ENCODE measurements around the gene NUFIP1.
"Not testable (repeated sequence)": the region's sequence is repeated elsewhere in the genome, so short reads cannot be mapped to it uniquely, and the experiment has no call there.

NUFIP1 gene

DNA sequence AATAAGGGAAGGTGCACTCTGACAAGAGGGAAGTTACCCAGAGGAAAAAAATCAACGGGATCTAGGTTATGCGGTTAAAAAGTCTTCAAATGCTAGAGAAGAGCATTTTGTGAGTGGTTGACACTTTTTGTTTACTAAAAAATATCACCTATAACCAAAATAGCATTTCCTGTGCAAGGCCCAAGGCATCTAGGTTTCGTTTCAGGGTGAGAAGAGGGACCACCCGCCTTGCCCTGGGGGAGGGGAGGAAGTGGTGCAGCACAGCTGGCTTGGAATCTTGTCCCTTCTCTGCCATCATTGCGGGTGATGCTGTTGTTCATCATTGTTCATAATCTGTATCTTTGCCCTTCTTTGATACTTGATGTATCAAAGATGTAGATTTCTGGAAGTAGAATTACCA lies 80.6 kb downstream of the NUFIP1 start:
- Mint-ChIP-seq H3K36me3 (no peaks in the 10 kb centered on the region), H3K4me3 (no peak overlapping the region), H3K27me3 (no peaks in the 10 kb centered on the region), H3K4me1 (no peaks in the 10 kb centered on the region), H3K9me3 (no peaks in the 10 kb centered on the region), H3K27ac (no peak overlapping the region)

DNA sequence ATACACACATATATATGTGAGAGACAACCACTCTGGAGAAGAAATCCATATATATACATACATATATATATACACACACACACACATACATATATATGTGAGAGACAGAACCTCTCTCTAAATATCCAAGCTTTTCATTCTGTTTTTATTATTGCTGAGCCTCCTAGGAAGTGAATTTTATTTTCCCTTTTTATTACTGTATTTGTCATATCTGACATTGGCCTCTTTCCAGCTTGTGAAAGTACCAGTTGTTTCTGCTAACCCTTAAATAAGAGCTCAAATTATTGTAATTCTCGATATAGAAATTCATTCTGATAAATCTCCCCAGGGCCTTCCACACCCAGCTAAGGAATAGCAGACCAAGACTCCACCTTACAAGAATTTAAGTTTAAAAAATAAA lies 81.0 kb downstream of the NUFIP1 start:
- Mint-ChIP-seq H3K27me3 (no peaks in the 10 kb centered on the region), H3K4me1 (no peaks in the 10 kb centered on the region), H3K36me3 (no peaks in the 10 kb centered on the region), H3K9me3 (no peaks in the 10 kb centered on the region), H3K27ac (no peak overlapping the region), H3K4me3 (no peak overlapping the region)

- H3K9me3 Mint-ChIP-seq = no peaks in the 10 kb centered on the region
- H3K27me3 Mint-ChIP-seq = peaks cover 3% of the 10 kb centered on the region
- H3K4me1 Mint-ChIP-seq = no peaks in the 10 kb centered on the region
- H3K36me3 Mint-ChIP-seq = peaks cover 1% of the 10 kb centered on the region
- H3K27ac Mint-ChIP-seq = no peak overlapping the region
- no peak overlapping the region for H3K4me3 Mint-ChIP-seq
Measured at GRCh38 chr13:44906713-44907112, 82.6 kb downstream of the NUFIP1 start.

GRCh38 chr13:44906230-44906629 lies 83.0 kb downstream of the NUFIP1 start:
- H3K9me3 Mint-ChIP-seq = no peaks in the 10 kb centered on the region
- no peaks in the 10 kb centered on the region for H3K4me1 Mint-ChIP-seq
- peaks cover 1% of the 10 kb centered on the region for H3K36me3 Mint-ChIP-seq
- no peak overlapping the region for H3K4me3 Mint-ChIP-seq
- H3K27ac Mint-ChIP-seq = no peak overlapping the region
- H3K27me3 Mint-ChIP-seq = peaks cover 4% of the 10 kb centered on the region

DNA sequence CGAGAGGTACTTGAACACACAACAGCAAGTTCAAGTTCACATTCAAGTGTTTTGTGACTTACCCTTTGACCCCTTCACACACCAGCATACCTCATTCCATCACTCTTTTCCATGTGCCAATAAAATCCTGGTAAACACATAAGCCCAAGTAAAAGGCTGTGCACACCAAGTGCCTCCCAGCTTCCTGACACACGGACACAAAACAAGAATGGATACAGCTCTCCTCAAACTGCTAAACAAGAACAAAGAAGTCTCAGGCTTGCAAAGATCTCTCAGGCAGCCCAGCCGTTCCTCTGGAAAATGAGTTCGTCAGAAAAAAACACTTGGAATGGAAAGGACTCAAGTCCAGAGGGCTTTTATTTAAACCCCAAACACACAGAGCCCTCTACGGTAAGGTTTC lies 83.7 kb downstream of the NUFIP1 start:
- H3K36me3 Mint-ChIP-seq = peaks cover 1% of the 10 kb centered on the region
- H3K27ac Mint-ChIP-seq = no peak overlapping the region
- H3K27me3 Mint-ChIP-seq = peaks cover 6% of the 10 kb centered on the region
- H3K4me3 Mint-ChIP-seq = no peak overlapping the region
- no peaks in the 10 kb centered on the region for H3K9me3 Mint-ChIP-seq
- no peaks in the 10 kb centered on the region for H3K4me1 Mint-ChIP-seq

DNA sequence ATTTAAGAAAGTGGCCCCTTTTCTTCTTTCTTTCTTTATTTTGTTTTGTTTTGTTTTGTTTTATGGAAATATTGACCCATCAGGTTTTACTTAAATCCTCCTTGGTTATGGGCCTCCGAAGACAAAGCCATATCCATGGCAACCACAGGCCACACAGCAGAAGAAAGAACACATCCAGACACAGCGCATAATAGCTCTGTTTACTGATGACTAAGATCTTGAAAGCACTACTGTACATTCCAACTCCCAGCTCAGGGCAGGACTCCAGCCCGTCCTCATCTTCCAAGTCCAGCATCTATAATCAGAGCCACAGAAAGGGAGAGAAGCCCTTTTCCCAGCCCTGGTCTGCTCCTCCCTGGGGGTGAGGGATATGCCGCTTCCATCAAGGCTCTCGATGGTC lies 84.3 kb downstream of the NUFIP1 start:
- Mint-ChIP-seq H3K27ac (no peak overlapping the region), H3K9me3 (no peaks in the 10 kb centered on the region), H3K4me1 (no peaks in the 10 kb centered on the region), H3K4me3 (no peak overlapping the region), H3K27me3 (peaks cover 6% of the 10 kb centered on the region), H3K36me3 (peaks cover 1% of the 10 kb centered on the region)

DNA sequence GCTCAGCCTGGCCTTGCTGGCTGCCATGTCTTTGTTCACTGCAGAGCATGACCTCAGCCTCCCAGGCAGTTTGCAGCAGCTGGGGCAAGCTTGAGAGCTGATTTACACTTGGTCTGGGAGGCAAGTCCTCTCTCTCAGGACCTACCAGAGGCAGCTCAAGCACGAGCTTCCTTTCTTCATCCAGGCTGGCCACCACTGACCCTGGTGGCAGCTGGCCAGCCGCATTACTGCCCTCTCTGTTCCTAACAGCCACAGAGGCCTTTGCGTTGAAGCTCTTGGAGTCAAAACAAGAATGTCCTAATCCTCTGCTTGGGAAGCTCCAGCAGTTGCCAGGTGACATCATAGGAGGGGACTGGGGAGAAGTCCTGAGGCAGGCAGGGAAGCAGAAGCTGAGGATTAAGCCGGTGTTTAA lies 85.7 kb downstream of the NUFIP1 start:
- no peaks in the 10 kb centered on the region for H3K9me3 Mint-ChIP-seq
- no peaks in the 10 kb centered on the region for H3K4me1 Mint-ChIP-seq
- no peak overlapping the region for H3K27ac Mint-ChIP-seq

DNA sequence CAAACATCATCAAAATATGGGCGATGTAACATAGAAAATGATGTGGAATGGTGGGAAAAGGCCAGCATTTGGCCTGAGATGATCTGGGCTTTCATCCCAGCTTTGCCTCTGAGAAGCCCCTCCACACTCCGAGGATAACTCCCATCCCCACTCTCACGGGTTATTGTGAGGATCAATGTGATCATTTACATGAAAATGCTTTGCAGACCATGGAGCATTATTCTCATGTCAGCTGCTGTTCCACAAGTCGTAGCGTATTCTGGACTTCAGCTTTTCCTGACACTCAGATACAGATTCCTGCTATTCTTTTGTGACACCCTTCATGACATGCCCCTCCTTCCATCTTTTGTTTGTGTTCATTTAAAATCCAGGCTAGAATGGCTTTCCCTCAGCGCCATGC lies 86.5 kb downstream of the NUFIP1 start:
- H3K4me1 Mint-ChIP-seq = no peaks in the 10 kb centered on the region
- peaks cover 8% of the 10 kb centered on the region for H3K27me3 Mint-ChIP-seq
- H3K4me3 Mint-ChIP-seq = no peak overlapping the region
- H3K9me3 Mint-ChIP-seq = no peaks in the 10 kb centered on the region
- peaks cover 1% of the 10 kb centered on the region for H3K36me3 Mint-ChIP-seq
- H3K27ac Mint-ChIP-seq = no peak overlapping the region

More for the DNA sequence above, 85.7 kb downstream of the NUFIP1 start:
- peaks cover 8% of the 10 kb centered on the region for H3K27me3 Mint-ChIP-seq
- peaks cover 1% of the 10 kb centered on the region for H3K36me3 Mint-ChIP-seq
- no peak overlapping the region for H3K4me3 Mint-ChIP-seq

GRCh38 chr13:44899967-44900366 lies 89.3 kb downstream of the NUFIP1 start:
- Mint-ChIP-seq H3K9me3 (no peaks in the 10 kb centered on the region), H3K27me3 (peaks cover 8% of the 10 kb centered on the region), H3K4me3 (no peak overlapping the region), H3K36me3 (peaks cover 1% of the 10 kb centered on the region), H3K27ac (no peak overlapping the region), H3K4me1 (no peaks in the 10 kb centered on the region)

DNA sequence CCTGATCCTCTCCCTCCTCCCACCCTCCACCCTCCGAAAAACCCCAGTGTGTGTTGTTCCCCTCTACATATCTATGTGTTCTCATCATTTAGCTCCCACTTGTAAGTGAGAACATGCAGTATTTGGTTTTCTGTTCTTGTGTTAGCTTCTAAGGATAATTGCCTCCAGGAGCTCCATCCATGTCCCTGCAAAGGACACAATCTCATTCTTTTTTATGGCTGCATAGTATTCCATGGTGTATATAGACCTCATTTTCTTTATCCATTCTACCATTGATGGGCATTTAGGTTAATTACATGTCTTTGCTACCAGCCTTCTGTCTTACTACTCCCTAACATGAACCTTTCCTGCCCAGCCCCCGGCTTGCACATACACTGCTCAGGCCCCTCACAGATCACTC lies 91.0 kb downstream of the NUFIP1 start:
- H3K36me3 Mint-ChIP-seq, H3K4me3 Mint-ChIP-seq, H3K4me1 Mint-ChIP-seq, H3K9me3 Mint-ChIP-seq, H3K27me3 Mint-ChIP-seq, H3K27ac Mint-ChIP-seq: not testable (repeated sequence)

- H3K9me3 Mint-ChIP-seq = no peaks in the 10 kb centered on the region
- H3K4me3 Mint-ChIP-seq = no peak overlapping the region
- no peak overlapping the region for H3K27ac Mint-ChIP-seq
- no peaks in the 10 kb centered on the region for H3K4me1 Mint-ChIP-seq
- H3K36me3 Mint-ChIP-seq = no peaks in the 10 kb centered on the region
- H3K27me3 Mint-ChIP-seq = peaks cover 2% of the 10 kb centered on the region
Measured at GRCh38 chr13:44895953-44896335, 93.3 kb downstream of the NUFIP1 start.

GRCh38 chr13:44895264-44895952 lies 93.9 kb downstream of the NUFIP1 start:
- Mint-ChIP-seq H3K27ac (no peak overlapping the region), H3K27me3 (peaks cover 2% of the 10 kb centered on the region)

GRCh38 chr13:44894001-44894770 lies 95.1 kb downstream of the NUFIP1 start:
- Mint-ChIP-seq H3K4me3 (no peak overlapping the region), H3K9me3 (no peaks in the 10 kb centered on the region), H3K27ac (no peak overlapping the region), H3K36me3 (no peaks in the 10 kb centered on the region), H3K27me3 (no peaks in the 10 kb centered on the region), H3K4me1 (no peaks in the 10 kb centered on the region)

More at GRCh38 chr13:44895264-44895952, 93.9 kb downstream of the NUFIP1 start:
- H3K9me3 Mint-ChIP-seq = no peaks in the 10 kb centered on the region
- no peaks in the 10 kb centered on the region for H3K4me1 Mint-ChIP-seq
- no peak overlapping the region for H3K4me3 Mint-ChIP-seq
- H3K36me3 Mint-ChIP-seq = no peaks in the 10 kb centered on the region

Data from activated naive CD4-positive, alpha-beta T cell treated with anti-CD3 and anti-CD28 coated beads, Interleukin-2, amount 50 U/mL, for 24 hours (primary cell).